AG04450 (cell line): ENCODE data around the gene ARHGEF17. TPM values are rescaled to one million over a fixed set of nuclear protein-coding genes. Genes with fewer than 3 reads are reported as not detected.

Experiments
- CTCF ChIA-PET: fragments of 300-600, 350-600 bp; formaldehyde crosslinking; extraction: SDS; loops from one replicate; lab custom pipeline; 2022; ENCODE audit warnings: antibody characterized with exemption, inconsistent platforms; lab: Charles Lee
- POLR2A ChIA-PET: fragments of 350-600 bp; formaldehyde crosslinking; extraction: SDS; loops from one replicate; lab custom pipeline; 2021; ENCODE audit warnings: antibody characterized with exemption, inconsistent platforms; lab: Yijun Ruan, JAX
- DNase-seq: peaks from one replicate; pipeline ENCODE4 v3.0.0-alpha.2; 2011; ENCODE audit warnings: low read depth, low spot score
- H3K27ac ChIP-seq: one replicate; pipeline ENCODE4 v1.5.1; 2012; ENCODE audit warnings: low read depth, low read length, control low read depth
- H3K27me3 ChIP-seq: one replicate; pipeline ENCODE4 v1.6.0; 2012; ENCODE audit warnings: low read length; ENCODE audit not compliant: control insufficient read depth, insufficient read depth
- H3K4me3 ChIP-seq: 2 replicates; pipeline ENCODE4 v1.5.1; 2011; ENCODE audit warnings: mild to moderate bottlenecking, low read depth, low read length, control low read depth
- H3K9me3 ChIP-seq: 2 replicates; pipeline ENCODE4 v1.5.1; 2012; ENCODE audit warnings: low read length; ENCODE audit not compliant: control insufficient read depth, insufficient read depth
- polyA plus RNA-seq: library from polyadenylated mRNA; depleted of rRNA; stranded (reverse); fragments of >200 nt; gene quantifications from 2 replicates; pipeline ENCODE4 v1.2.3, GENCODE V29; 2011
- TF ChIP-seq, protein P1 (sequence below): IDR thresholded peaks from 2 replicates; pipeline ENCODE4 v1.5.1; 2011; ENCODE audit warnings: low read depth, low read length, control low read depth, inconsistent platforms

The ARHGEF17 gene
- polyA plus RNA-seq, 1 experiment, result 30.6 TPM

DNA sequence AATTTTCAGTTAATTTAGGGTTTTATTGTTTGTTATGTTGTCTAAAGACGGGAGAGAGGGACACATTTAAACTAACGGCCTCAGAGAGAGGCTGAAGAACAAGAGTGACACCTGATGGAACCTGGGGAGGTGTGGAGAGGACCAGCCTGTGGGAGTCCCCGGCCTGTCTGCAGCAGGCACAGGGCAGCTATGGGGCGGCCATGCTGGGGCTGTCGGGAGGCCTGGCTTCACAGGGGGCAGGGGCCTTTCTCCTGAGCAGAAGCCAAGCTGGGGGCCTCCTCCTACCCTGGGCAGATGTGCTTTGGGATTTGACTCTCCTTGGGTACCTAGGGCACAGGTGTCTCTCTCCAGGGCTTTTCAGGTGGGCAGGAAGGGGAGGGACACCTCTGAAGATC lies 90.1 kb downstream of the ARHGEF17 start:
- CTCF ChIA-PET, result interaction anchor here (2.8 kb wide), 1 partner anchor 263 kb away, joined by 11 read pairs; no protein-coding TSS in a partner anchor
- DNase-seq, result no peak
- Histone ChIP-seq H3K27me3 (no peaks in the 10 kb centered on the region), H3K4me3 (no peak overlapping the region), H3K9me3 (no peaks in the 10 kb centered on the region), H3K27ac (no peak overlapping the region)
- POLR2A ChIA-PET, result no interaction called here
- TF ChIP-seq, protein P1, sequence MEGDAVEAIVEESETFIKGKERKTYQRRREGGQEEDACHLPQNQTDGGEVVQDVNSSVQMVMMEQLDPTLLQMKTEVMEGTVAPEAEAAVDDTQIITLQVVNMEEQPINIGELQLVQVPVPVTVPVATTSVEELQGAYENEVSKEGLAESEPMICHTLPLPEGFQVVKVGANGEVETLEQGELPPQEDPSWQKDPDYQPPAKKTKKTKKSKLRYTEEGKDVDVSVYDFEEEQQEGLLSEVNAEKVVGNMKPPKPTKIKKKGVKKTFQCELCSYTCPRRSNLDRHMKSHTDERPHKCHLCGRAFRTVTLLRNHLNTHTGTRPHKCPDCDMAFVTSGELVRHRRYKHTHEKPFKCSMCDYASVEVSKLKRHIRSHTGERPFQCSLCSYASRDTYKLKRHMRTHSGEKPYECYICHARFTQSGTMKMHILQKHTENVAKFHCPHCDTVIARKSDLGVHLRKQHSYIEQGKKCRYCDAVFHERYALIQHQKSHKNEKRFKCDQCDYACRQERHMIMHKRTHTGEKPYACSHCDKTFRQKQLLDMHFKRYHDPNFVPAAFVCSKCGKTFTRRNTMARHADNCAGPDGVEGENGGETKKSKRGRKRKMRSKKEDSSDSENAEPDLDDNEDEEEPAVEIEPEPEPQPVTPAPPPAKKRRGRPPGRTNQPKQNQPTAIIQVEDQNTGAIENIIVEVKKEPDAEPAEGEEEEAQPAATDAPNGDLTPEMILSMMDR, result no peak

DNA sequence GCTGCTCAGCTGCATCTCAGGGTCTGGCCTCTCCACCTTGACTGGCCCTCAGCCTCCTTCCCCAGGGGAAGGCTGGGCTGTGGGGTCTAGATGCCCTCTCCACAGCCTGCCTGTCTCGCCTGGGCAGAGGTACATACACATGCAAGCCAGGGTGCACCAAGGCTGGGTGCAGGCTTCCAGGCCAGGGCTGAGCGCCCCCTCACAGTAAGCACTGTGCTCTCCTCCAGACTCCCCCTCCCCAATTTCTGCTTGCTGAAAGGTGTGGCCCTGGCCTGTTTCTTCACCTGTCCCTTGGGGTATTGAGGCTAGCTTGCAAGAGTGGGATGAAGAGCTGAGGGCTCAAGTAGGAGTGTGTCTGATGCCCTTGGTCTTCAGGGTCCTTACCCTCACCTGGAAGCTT lies 90.6 kb downstream of the ARHGEF17 start:
- Histone ChIP-seq H3K27me3 (no peaks in the 10 kb centered on the region), H3K27ac (no peak overlapping the region), H3K4me3 (no peak overlapping the region), H3K9me3 (no peaks in the 10 kb centered on the region)
- TF ChIP-seq, protein P1, result no peak
- POLR2A ChIA-PET, result no interaction called here
- CTCF ChIA-PET, result interaction anchor here (1.2 kb wide), 1 partner anchor 262 kb away, joined by 5 read pairs; no protein-coding TSS in a partner anchor
- no peak for DNase-seq

DNA sequence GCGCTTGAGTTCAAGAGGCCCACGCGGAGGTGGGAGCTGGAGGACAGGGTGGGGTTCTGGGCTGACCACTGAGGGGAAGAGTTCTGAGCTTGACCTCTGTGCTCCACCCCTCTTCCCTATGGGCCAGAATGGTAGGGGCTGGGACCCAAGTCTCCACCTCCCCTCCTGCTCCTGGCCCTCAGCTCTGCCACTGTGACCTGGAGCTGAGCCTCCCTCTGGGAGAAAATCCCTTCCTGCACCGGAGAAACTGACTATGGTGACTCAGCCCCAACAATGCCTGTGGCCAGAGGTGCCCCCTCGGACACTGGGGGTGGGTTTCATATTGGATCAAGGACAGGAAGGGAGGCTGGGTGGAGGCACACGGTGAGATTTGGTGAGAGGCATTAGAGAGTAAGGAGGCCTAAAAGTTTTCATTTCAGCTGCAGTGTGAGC lies 91.1 kb downstream of the ARHGEF17 start:
- no peaks in the 10 kb centered on the region for H3K27me3 ChIP-seq
- no peaks in the 10 kb centered on the region for H3K9me3 ChIP-seq
- TF ChIP-seq, protein P1, result no peak
- DNase-seq, result no peak
- H3K4me3 ChIP-seq, result no peak overlapping the region
- ChIA-PET CTCF (interaction anchor here (1.2 kb wide), 1 partner anchor 262 kb away, joined by 5 read pairs; no protein-coding TSS in a partner anchor), POLR2A (no interaction called here)
- no peak overlapping the region for H3K27ac ChIP-seq

DNA sequence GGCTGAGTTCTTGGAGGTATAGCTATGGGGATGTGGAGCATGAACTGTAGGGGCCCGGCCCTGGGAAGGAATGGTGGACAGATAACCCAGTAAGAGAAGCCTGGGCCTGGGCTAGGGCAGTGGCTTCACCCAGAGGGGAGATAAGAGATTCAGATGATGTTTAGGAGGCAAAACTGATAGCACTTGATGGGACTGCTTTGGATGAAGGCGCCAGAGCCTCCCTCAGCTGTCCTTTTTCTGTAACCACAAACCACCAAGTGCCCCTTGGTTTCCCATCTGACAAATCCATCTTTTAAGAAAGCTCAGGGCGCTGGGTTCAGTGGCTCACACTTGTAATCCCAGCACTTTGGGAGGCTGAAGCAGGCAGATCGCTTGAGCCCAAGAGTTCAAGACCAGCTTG lies 91.6 kb downstream of the ARHGEF17 start:
- H3K27ac ChIP-seq, result no peak overlapping the region
- no peak overlapping the region for H3K4me3 ChIP-seq
- no peaks in the 10 kb centered on the region for H3K27me3 ChIP-seq
- DNase-seq, result no peak
- ChIA-PET POLR2A (no interaction called here), CTCF (interaction anchor here (1.2 to 1.3 kb wide), 4 partner anchors 47 to 261 kb away, joined by 3 to 5 read pairs (median 4); no protein-coding TSS in a partner anchor)
- H3K9me3 ChIP-seq, result no peaks in the 10 kb centered on the region
- TF ChIP-seq, protein P1, result no peak

DNA sequence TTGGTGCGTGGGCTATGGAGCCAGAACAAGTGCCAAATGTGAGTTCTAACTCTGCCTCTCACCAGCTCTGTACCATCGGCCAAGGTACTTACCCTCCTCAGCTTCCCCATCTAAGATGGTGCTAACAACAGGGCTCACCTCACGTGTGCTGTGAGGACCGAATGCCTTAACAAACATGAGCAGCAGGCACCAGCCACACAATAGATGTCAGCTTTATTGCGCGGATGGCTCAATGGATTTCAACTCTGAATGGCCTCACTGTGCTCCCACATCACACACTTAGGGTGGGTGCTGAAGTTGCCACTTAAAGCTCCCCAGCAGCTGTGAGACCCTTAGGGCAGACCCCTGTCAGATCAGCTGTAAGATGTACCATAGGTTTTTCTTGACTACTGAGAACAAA lies 92.2 kb downstream of the ARHGEF17 start:
- ChIA-PET CTCF (interaction anchor here (1.2 to 1.3 kb wide), 4 partner anchors 48 to 261 kb away, joined by 3 to 5 read pairs (median 4); no protein-coding TSS in a partner anchor), POLR2A (no interaction called here)
- TF ChIP-seq, protein P1, result no peak
- H3K4me3 ChIP-seq, result no peak overlapping the region
- H3K27me3 ChIP-seq, result no peaks in the 10 kb centered on the region
- H3K9me3 ChIP-seq, result no peaks in the 10 kb centered on the region
- no peak overlapping the region for H3K27ac ChIP-seq
- no peak for DNase-seq
